Lung (tissue), 12 donors: ENCODE results near the gene CAPZA1. TPM values are rescaled to one million over a fixed set of nuclear protein-coding genes. Genes with fewer than 3 reads are reported as not detected.

Source experiments
- ATAC-seq: fragments of 200-7000 bp; cut with Tn5 transposase; one replicate; pipeline ENCODE4 v1.9.1; 2020; ENCODE audit warnings: moderate number of reproducible peaks; ENCODE audit not compliant: insufficient read depth, low FRiP score
- DNase-seq, 3 donors: peaks; one replicate each; pipeline ENCODE4 v3.0.0-alpha.2; 2013 to 2017
- H3K27ac ChIP-seq, 2 donors: one replicate each; pipeline ENCODE4 v1.5.1; 2013; ENCODE audit warnings: mild to moderate bottlenecking in 2 of 2, moderate library complexity in 2 of 2, control low read depth in 1 of 2, inconsistent platforms in 1 of 2, low read depth in 1 of 2, low read length in 1 of 2
- H3K27me3 ChIP-seq, 3 donors: one replicate each; pipeline ENCODE4 v1.5.1; 2013; ENCODE audit warnings: low read length in 2 of 3; ENCODE audit not compliant: control insufficient read depth in 3 of 3, insufficient read depth in 3 of 3
- H3K36me3 ChIP-seq, 4 donors: one replicate each; pipeline ENCODE4 v1.5.1; 2013; ENCODE audit warnings: low read length in 4 of 4, mild to moderate bottlenecking in 1 of 4, moderate library complexity in 1 of 4; ENCODE audit not compliant: control insufficient read depth in 4 of 4, insufficient read depth in 4 of 4
- H3K4me1 ChIP-seq, 5 donors: one replicate each; pipeline ENCODE4 v1.5.1; 2013; ENCODE audit warnings: low read length in 5 of 5, mild to moderate bottlenecking in 2 of 5, moderate library complexity in 1 of 5; ENCODE audit not compliant: control insufficient read depth in 5 of 5, insufficient read depth in 5 of 5
- H3K4me3 ChIP-seq: one replicate; pipeline ENCODE4 v1.5.1; 2013; ENCODE audit warnings: mild to moderate bottlenecking, control low read depth, moderate library complexity
- H3K9ac ChIP-seq, 2 donors: one replicate each; pipeline ENCODE4 v1.5.1; 2013; ENCODE audit warnings: low read length in 2 of 2, control low read depth in 1 of 2; ENCODE audit not compliant: insufficient read depth in 1 of 2
- H3K9me3 ChIP-seq, 4 donors: one replicate each; pipeline ENCODE4 v1.5.1; 2013; ENCODE audit warnings: low read length in 3 of 4, mild to moderate bottlenecking in 1 of 4, moderate library complexity in 1 of 4; ENCODE audit not compliant: control insufficient read depth in 4 of 4, insufficient read depth in 3 of 4
- CTCF ChIP-seq: IDR thresholded peaks from 2 replicates; pipeline ENCODE4 v1.5.1; 2012; ENCODE audit warnings: mild to moderate bottlenecking; ENCODE audit errors: control extremely low read depth, extremely low read depth
- WGBS, 2 donors: extraction: QIAGEN DNeasy Blood & Tissue Kit; methylation state at CpG; one replicate each; pipeline ENCODE4 v1.1.7; 2013; 5-methylcytosine and 5-hydroxymethylcytosine counted together
- polyA plus RNA-seq, 2 donors: library from polyadenylated mRNA; stranded (reverse); fragments of 200-250 nt; gene quantifications; one replicate each; pipeline ENCODE4 v1.2.1, GENCODE V29; 2013
- total RNA-seq, 2 donors: library from RNA; depleted of rRNA in 1 of 2; stranded (reverse); fragments of >200 nt in 1 of 2; gene quantifications; one replicate each; pipeline ENCODE4 v1.2.1, GENCODE V29; 2014 to 2021
- donor health status: control.
- donor health status: control.
- donor health status: Bipolar disorder and iron deficiency.
- donor health status: healthy.
- donor health status: DM: yes; HTN: yes; CAD: no.

CAPZA1 gene
- total and polyA plus RNA-seq, 4 donors: 72.3 to 167 (median 106) TPM

DNA sequence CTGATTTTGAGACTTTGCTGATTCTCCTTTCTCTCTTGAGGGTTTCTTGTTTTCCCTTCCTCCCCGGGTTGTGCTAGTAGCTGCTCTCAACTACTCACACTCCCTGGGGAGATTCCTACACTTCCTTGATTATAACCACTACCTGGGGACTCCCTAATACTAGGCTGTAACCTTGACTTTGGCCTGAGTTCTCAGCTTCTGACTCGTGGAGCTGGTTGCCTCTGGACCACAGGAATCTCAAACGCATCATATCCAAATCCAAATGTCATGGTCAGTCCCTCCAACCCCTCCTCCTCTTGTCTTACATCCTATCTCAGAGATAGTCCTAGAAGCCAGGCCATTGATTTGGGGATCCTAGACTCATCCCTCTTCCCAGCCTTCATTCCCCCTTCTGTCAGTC is 66.8 kb downstream of the CAPZA1 start:
- Histone ChIP-seq H3K27me3 (no peaks in the 10 kb centered on the region), H3K4me3 (no peak overlapping the region), H3K36me3 (peaks cover 0 to 10% (median 8%) of the 10 kb centered on the region in 4 donors), H3K9me3 (no peaks in the 10 kb centered on the region), H3K27ac (no peak overlapping the region), H3K9ac (no peak overlapping the region), H3K4me1 (peaks cover 0 to 4% (median 0%) of the 10 kb centered on the region in 5 donors)
- DNase-seq: no peak
- ATAC-seq: no peak
- no peak for TF ChIP-seq CTCF
- 73 to 85% methylated on average over 3 of the region's 3 CpGs for WGBS, 2 donors

DNA sequence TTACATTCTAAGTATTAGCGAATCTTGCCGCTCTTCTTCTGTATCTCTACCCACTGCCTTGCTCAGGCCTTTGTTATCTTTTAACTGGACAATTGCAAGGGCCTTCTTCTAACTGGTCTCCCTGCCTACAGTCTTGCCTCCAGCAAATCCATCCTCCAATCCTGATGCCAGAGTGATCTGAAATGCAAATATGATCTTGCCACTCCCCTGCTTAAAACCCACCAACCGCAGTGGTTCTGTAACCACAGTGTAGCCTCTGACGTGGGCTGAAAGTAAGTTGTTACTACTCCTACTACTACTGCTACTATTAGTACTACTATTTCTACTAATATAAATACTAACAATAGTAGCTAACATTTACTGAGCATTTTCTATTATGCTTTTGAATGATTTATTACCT is 67.2 kb downstream of the CAPZA1 start:
- TF ChIP-seq CTCF: no peak
- WGBS, 2 donors: 90 to 91% methylated on average over 4 of the region's 4 CpGs
- H3K36me3 ChIP-seq: peaks cover 0 to 14% (median 11%) of the 10 kb centered on the region in 4 donors
- H3K27ac ChIP-seq: no peak overlapping the region
- DNase-seq (no peak), ATAC-seq (no peak)
- no peaks in the 10 kb centered on the region for H3K9me3 ChIP-seq
- H3K27me3 ChIP-seq: no peaks in the 10 kb centered on the region
- peaks cover 0 to 4% (median 0%) of the 10 kb centered on the region in 5 donors for H3K4me1 ChIP-seq
- no peak overlapping the region for H3K9ac ChIP-seq
- no peak overlapping the region for H3K4me3 ChIP-seq

GRCh38 chr1:112687361-112687760 is 67.7 kb downstream of the CAPZA1 start:
- 85 to 89% methylated on average over 4 of the region's 4 CpGs for WGBS, 2 donors
- Histone ChIP-seq H3K27me3 (no peaks in the 10 kb centered on the region), H3K4me3 (no peak overlapping the region), H3K9me3 (no peaks in the 10 kb centered on the region), H3K27ac (no peak overlapping the region), H3K9ac (no peak overlapping the region), H3K36me3 (peaks cover 0 to 16% (median 15%) of the 10 kb centered on the region in 4 donors), H3K4me1 (peaks cover 0 to 4% (median 0%) of the 10 kb centered on the region in 5 donors)
- DNase-seq (no peak), ATAC-seq (no peak)
- no peak for TF ChIP-seq CTCF
